Measurements from ENCODE around the gene XYLB.

DNA sequence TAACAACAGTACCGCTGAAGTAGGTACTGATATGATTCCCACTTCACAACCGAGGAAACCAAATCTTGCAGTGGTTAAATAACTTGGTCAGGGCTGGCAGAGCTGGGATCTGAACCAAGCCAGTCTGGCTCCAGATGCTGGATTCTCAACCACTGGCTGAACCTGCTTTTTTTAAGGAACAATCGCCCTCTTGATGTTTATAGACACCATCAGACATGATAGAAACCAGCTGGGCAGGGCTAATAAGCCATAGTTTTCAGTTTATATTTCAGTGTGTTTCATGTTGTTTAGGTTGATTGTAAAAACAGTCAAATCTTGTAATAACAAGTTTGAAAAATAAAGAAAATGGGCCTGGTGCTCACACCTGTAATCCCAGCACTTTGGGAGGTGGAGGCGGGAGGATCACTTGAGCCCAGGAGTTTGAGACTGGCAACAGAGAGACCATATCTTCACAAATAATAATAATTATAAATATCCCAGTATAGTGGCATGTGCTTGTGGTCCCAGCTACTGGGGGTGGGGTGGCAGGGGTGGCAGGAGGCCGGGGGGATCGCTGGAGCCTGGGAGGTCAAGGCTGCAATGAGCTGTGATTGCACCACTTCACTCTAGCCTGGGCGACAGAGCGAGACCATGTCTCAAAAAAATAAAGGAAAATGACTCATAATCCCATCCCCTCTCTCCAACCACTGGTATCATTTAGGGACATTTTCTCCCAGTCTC is 36.7 kb downstream of the XYLB start:
- TF ChIP-seq, protein P1, sequence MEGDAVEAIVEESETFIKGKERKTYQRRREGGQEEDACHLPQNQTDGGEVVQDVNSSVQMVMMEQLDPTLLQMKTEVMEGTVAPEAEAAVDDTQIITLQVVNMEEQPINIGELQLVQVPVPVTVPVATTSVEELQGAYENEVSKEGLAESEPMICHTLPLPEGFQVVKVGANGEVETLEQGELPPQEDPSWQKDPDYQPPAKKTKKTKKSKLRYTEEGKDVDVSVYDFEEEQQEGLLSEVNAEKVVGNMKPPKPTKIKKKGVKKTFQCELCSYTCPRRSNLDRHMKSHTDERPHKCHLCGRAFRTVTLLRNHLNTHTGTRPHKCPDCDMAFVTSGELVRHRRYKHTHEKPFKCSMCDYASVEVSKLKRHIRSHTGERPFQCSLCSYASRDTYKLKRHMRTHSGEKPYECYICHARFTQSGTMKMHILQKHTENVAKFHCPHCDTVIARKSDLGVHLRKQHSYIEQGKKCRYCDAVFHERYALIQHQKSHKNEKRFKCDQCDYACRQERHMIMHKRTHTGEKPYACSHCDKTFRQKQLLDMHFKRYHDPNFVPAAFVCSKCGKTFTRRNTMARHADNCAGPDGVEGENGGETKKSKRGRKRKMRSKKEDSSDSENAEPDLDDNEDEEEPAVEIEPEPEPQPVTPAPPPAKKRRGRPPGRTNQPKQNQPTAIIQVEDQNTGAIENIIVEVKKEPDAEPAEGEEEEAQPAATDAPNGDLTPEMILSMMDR (IDR thresholded peaks at IDR 0.05), result no peak
- no peak for TF ChIP-seq POLR2A (IDR thresholded peaks at IDR 0.05)
